Nucleus accumbens (tissue), 56 donors: ENCODE results near the gene PRDM16.

ENCODE experiments used
- DNase-seq, 56 donors: peaks; one replicate each; lab custom pipeline; 2025; lab: John Stamatoyannopoulos, UW

The PRDM16 gene

GRCh38 chr1:3169665-3170356 is 100.8 kb downstream of the PRDM16 start:
- DNase-seq: no peak

DNA sequence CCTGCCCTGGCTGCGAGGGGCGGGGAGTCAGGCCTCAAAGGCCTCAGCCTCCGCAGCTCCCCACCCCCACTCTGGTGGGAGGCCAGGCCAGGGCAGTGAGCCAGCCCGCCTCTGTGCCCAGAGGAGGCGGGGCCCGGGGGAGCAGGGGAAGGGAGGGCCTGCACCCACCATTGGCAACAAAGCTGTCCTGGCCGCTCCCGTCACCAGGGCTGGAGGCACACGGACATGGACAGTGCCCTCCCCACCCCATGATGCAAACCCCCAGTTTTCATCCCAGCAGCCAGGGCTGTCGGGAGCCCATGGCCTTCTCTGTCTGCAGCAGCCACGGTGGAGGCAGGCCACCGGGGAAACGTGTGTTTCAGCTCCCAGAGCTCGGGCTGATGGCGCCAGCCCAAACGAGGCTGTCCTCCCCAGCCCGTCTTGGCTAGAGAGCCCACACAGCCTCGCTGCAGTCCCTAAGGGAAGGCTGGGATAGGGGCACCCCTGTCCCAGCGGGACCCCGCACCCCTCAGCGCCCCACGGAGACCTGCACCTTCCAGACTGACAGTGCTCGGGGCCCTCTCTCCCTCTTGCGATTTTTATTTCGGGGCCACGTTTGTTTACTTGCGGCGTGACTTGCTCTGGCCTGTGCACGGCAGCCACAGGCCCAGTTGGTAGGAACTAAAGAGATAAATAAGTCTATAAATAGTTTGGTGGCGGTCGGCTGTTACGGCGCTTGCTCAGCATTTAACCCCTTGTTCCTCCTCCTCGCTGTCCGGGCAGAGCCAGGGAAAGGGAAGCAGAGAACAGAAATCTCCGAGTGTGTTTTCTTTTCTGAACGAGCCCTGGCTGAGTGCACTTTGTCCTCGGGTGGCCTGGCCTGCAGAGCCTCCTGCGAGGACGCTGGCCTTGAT is 101.8 kb downstream of the PRDM16 start:
- peak; percentile 20 to 90 (median 74) for DNase-seq

- no peak for DNase-seq
Observed at GRCh38 chr1:3171761-3172160, 102.8 kb downstream of the PRDM16 start.

GRCh38 chr1:3172431-3173380 is 103.7 kb downstream of the PRDM16 start:
- DNase-seq: peak in 1 of 56 donors; percentile 21

- no peak for DNase-seq
Observed at GRCh38 chr1:3173381-3173980, 104.5 kb downstream of the PRDM16 start.

GRCh38 chr1:3174487-3175247 is 105.7 kb downstream of the PRDM16 start:
- DNase-seq: peak in 44 of 56 donors; percentile 11 to 82 (median 36)

DNA sequence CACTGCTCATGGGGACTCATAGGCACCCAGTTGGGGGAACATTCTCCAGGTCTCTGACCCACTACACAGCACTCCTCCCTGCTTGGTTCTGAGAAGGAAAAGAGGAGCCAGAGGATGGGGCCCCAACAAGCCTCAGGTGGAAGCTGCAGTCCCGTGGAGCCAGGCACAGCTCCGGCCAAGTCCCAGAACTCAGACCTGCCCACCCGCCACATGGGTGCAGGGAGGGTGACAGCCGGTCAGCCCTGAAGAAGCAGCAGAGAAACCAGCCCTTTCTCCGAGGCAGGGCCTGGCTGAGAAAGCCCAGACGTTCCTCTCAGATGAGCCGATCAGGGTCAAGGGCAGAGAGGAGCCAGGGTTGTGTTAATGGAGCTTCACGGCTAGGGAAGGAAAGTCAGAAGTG is 106.5 kb downstream of the PRDM16 start:
- no peak for DNase-seq

DNA sequence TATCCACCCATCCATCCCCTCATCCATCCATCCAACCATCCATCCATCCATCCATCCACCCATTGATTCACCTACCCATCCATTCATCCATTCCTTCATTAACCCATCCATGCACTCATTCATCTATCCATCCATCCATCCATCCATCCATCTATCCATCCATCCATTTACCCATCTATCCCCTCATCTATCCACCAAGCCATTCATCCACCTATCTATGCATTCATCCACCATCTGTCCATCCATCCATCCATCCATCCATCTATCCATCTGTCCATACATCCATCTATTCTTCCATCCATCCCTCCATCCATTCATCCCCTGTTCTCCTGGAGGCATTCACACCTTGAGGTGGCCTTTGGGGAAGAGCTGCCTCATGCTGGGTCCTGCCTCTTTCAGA is 107.0 kb downstream of the PRDM16 start:
- no peak for DNase-seq

DNA sequence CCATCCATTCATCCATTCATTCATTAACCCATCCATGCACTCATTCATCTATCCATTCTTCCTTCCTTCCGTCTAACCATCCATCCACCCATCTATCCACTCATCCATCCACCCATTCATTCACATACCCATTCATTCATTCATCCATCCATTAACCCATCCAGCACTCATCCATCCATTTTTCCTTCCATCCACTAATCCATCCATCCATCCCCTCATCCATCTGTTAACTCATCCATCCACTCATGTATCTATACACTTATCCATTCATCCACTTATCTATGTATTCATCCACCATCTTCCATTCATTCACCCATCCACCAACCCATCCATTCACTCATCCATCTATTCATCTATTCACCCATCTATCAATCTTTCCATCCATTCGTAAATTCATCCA is 107.8 kb downstream of the PRDM16 start:
- no peak for DNase-seq

- DNase-seq: no peak
Observed at GRCh38 chr1:3178279-3178678, 109.3 kb downstream of the PRDM16 start.

GRCh38 chr1:3179471-3179870 is 110.5 kb downstream of the PRDM16 start:
- no peak for DNase-seq

DNA sequence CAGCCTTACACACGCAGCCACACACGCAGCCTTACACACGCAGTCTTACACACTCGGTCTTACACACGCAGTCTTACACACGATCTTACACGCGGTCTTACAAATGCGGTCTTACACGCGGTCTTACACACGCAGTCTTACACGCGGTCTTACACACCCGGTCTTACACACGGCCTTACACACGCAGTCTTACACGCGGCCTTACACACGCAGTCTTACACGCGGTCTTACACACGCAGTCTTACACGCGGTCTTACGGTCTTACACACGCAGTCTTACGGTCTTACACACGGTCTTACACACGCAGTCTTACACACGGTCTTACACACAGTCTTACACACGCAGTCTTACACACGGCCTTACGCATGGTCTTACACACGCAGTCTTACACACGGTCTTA is 111.9 kb downstream of the PRDM16 start:
- DNase-seq: no peak

GRCh38 chr1:3181956-3182355 is 113.0 kb downstream of the PRDM16 start:
- no peak for DNase-seq

DNA sequence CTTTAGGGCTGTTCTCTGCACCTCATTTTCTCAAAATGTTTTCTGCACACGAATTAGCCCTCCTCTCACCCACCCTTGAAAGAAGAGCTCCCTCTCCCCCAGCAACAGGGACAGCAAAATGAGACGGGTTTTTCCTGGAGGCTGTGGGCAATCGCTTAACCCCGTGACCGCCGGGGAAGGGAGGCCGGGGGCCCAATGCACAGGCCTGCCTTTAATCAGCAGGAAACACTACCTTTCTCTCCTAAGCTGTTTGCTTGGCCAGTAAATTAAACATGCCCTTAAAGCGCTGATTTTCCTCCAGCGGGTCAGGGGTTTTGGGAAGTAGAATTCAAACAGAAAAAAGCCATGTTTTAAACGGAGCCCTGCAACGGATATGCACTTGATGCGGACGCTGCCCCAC is 114.4 kb downstream of the PRDM16 start:
- no peak for DNase-seq

DNA sequence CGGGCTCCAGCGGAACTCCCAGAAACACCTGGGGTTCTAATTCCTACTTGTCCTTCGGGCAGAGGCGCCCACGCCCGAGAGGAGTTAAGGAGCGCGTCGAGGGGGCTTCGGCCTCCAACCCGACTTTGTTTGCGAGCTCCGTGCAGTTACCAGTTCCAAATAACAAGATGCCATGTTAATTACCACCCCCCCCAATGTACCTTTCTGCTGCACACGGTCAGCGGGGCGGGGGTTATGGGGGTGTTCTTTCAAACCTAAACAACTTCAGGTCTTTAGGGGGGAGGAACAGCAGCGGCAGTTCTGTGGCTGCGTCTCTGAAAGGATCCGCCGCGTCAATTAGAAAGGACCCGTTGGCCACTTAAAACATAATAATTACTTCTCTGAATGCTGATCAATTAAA is 114.8 kb downstream of the PRDM16 start:
- DNase-seq: no peak

DNA sequence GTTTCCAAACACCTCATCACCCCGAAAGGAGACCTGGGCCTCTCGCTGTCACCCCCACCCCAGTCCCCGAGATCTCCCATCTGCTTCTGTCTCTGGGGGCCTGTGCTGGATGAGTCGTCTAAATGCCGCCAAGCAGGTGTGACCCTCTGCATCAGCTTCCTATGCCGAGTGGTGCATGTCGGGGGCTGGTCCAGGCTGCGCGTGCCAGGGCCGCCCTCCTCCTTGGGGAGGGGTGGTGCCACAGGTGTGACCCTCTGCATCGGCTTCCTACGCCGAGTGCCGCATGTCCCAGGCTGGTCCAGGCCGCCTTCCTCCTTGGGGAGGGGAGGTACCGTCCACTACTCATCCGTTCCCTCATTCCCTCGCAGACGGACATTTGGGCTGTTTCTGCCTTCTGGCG is 115.7 kb downstream of the PRDM16 start:
- DNase-seq: no peak

DNA sequence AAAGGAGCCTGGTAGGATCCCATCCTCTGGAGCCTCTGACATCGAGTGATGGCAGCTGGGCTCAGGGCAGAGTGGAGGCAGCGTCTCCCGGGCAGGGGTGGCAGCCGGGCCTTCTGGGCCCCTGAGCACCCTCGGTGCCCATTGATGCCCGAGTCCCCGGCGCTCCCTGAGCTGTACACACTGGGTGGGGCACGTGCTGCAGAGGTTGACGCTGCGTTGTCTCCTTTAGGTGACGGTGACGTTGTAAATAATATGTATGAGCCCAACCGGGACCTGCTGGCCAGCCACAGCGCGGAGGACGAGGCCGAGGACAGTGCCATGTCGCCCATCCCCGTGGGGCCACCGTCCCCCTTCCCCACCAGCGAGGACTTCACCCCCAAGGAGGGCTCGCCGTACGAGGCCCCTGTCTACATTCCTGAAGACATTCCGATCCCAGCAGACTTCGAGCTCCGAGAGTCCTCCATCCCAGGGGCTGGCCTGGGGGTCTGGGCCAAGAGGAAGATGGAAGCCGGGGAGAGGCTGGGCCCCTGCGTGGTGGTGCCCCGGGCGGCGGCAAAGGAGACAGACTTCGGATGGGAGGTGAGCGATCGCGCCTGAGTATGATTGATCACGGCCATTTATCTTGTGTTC is 117.0 kb downstream of the PRDM16 start:
- DNase-seq: no peak

- DNase-seq: peak in 4 of 56 donors; percentile 10 to 59 (median 29)
Observed at GRCh38 chr1:3186526-3186921, 117.5 kb downstream of the PRDM16 start.
